ENCODE data around the gene C2CD3.
"Not testable (repeated sequence)": the region's sequence is repeated elsewhere in the genome, so short reads cannot be mapped to it uniquely, and the experiment has no call there.

Gene C2CD3

GRCh38 chr11:74132833-74133232 is 38.0 kb downstream of the C2CD3 start:
- no peak for DNase-seq (ENCODE audit: low spot score)
- in situ Hi-C loops (cut with MboI; ENCODE audit: low pct_unique_long_range_greater_than_20kb, low sequenced_read_pairs, unreplicated experiment) = no loop called here
- no peak for TF ChIP-seq CTCF (IDR thresholded peaks at IDR 0.05; ENCODE audit: extremely low read depth, insufficient read depth, missing control alignments)

- in situ Hi-C loops (cut with MboI; ENCODE audit: low pct_unique_long_range_greater_than_20kb, low sequenced_read_pairs, unreplicated experiment); DNase-seq (ENCODE audit: low spot score): not testable (repeated sequence)
These were observed 41.7 kb downstream of the C2CD3 start for GRCh38 chr11:74129121-74129520.

GRCh38 chr11:74123008-74123448 is 47.8 kb downstream of the C2CD3 start:
- TF ChIP-seq CTCF (IDR thresholded peaks at IDR 0.05; ENCODE audit: extremely low read depth, insufficient read depth, missing control alignments) = no peak
- in situ Hi-C loops (cut with MboI; ENCODE audit: low pct_unique_long_range_greater_than_20kb, low sequenced_read_pairs, unreplicated experiment) = no loop called here

GRCh38 chr11:74121804-74122203 is 49.0 kb downstream of the C2CD3 start:
- DNase-seq (ENCODE audit: low spot score) = no peak
- in situ Hi-C loops (cut with MboI; ENCODE audit: low pct_unique_long_range_greater_than_20kb, low sequenced_read_pairs, unreplicated experiment) = no loop called here
- TF ChIP-seq CTCF (IDR thresholded peaks at IDR 0.05; ENCODE audit: extremely low read depth, insufficient read depth, missing control alignments) = no peak

More at GRCh38 chr11:74123008-74123448, 47.8 kb downstream of the C2CD3 start:
- DNase-seq (ENCODE audit: low spot score) = no peak

- DNase-seq (ENCODE audit: low spot score); in situ Hi-C loops (cut with MboI; ENCODE audit: low pct_unique_long_range_greater_than_20kb, low sequenced_read_pairs, unreplicated experiment): not testable (repeated sequence)
These were observed 50.4 kb downstream of the C2CD3 start for GRCh38 chr11:74120260-74121035.

- DNase-seq (ENCODE audit: low spot score) = no peak
- in situ Hi-C loops (cut with MboI; ENCODE audit: low pct_unique_long_range_greater_than_20kb, low sequenced_read_pairs, unreplicated experiment) = no loop called here
- no peak for TF ChIP-seq CTCF (IDR thresholded peaks at IDR 0.05; ENCODE audit: extremely low read depth, insufficient read depth, missing control alignments)
These were observed 54.1 kb downstream of the C2CD3 start for GRCh38 chr11:74116719-74117118.

GRCh38 chr11:74112877-74113276 is 57.9 kb downstream of the C2CD3 start:
- in situ Hi-C loops (cut with MboI; ENCODE audit: low pct_unique_long_range_greater_than_20kb, low sequenced_read_pairs, unreplicated experiment) = no loop called here
- TF ChIP-seq CTCF (IDR thresholded peaks at IDR 0.05; ENCODE audit: extremely low read depth, insufficient read depth, missing control alignments) = no peak
- DNase-seq (ENCODE audit: low spot score) = no peak

Data from GM13977 (cell line).